Pulmonary artery endothelial cell (primary cell): Measurements from ENCODE around the gene KSR2. TPM values are rescaled to one million over a fixed set of nuclear protein-coding genes. Genes with fewer than 3 reads are reported as not detected.
"Not testable (repeated sequence)": the region's sequence is repeated elsewhere in the genome, so short reads cannot be mapped to it uniquely, and the experiment has no call there.

Experiments
- DNase-seq: peaks from one replicate; pipeline ENCODE4 v3.0.0-alpha.2; 2011; ENCODE audit warnings: low read depth, low spot score
- total RNA-seq: library from RNA; depleted of rRNA; stranded (reverse); fragments of >200 nt; gene quantifications from 2 replicates; pipeline ENCODE4 v1.2.3, GENCODE V29; 2014

Gene KSR2
- total RNA-seq, 1 donor from 2014 or later: 0.99 TPM

- DNase-seq: no peak
Measured at GRCh38 chr12:117892441-117892840, 76.3 kb downstream of the KSR2 start.

DNA sequence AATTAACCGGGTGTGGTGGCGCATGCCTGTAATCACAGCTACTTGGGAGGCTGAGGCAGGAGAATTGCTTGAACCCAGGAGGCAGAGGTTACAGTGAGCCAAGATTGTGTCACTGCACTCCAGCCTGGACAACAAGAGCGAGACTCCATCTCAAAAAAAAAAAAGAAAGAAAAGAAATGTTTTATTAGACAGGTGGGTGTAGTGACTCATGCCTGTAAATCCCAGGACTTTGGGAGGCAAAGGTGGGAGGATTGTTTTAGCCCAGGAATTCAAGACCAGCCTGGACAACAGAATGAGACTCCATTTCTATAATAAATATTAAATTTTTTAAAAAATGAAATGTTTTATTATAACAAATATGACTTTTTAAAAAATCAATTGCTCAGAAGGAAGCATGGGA is 77.5 kb downstream of the KSR2 start:
- not testable (repeated sequence) for DNase-seq

- no peak for DNase-seq
Measured at GRCh38 chr12:117890644-117891043, 78.1 kb downstream of the KSR2 start.

- DNase-seq: no peak
Measured at GRCh38 chr12:117890137-117890536, 78.7 kb downstream of the KSR2 start.

DNA sequence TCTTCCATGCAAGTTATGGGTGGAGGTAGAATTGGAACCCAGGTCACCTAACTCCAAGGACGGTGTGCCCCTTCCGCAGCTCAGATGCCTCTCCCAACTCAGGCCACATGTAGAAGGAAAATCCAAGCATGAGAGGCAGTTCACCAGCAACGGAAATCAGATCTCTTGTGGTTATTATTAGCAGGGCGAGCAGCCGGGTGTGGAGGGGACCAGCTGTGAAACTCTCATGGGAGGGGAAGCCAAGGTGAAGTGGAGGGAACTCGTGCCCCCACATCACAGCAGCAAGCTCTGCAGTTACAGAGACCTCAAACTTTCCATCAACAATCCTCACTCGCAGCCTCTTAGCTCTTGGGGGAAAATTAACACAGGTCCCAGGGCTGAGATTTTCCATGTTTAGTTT is 79.7 kb downstream of the KSR2 start:
- no peak for DNase-seq

- no peak for DNase-seq
Measured at GRCh38 chr12:117885211-117885610, 83.6 kb downstream of the KSR2 start.

DNA sequence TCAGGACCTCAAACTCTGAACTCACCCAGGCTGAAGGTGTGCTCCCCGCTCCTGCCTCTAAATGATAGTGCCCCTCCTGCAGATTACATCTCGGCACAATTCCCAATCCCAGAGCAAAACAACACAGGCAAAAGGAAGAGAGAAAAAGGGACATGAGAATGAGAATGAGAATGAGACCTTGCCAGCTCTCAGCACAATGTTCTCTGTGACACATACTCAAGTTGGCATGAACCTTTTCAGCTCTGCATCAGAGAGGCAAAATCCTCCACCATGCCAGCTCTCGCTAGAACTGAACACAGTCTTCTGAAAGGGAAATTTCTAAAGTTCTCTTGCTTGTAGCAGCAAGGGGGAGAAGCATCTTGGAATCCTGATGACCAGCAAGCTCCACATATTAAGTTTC is 84.6 kb downstream of the KSR2 start:
- DNase-seq: no peak

DNA sequence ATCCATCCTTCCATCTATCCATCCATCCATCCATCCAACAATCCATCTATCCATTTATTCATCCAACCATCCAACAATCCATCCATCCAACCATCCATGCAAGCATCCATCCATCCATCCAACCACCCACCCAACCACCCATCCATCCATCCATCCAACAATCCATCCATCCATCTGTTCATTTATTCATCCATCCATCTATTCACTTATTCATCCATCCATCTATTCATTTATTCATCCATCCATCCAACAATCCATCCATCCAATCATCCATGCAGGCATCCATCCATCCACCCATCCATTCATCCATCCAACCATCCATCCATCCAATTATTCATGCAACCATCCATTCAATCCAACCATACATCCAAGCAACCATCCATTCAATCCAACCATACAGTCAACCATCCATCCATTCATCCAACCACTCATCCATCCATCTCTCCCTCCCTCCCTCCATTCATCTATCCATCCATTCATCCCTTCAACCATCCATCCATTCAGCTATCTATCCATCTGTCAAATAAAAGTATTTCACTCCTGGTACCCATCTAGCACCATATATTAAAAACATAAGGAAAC is 86.1 kb downstream of the KSR2 start:
- DNase-seq: no peak

DNA sequence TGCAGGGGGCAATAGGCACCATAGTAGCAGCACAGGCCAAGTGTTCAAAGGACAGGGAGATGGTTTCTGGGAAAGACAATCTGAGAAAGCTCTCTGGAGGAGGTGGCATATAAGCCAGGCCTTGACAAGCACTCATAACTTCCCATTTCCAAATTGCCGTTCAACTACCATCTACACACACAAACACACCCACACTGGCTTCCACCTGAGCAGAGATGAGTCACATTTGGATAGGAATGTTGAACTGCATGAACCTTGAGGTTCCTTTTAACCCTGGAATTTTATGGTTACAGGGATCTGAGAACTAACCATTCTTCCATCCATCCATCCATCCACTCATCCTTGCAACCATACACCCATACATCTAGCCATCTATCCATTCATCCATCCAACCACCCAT is 86.6 kb downstream of the KSR2 start:
- no peak for DNase-seq

GRCh38 chr12:117881517-117881916 is 87.3 kb downstream of the KSR2 start:
- no peak for DNase-seq

- DNase-seq: no peak
Measured at GRCh38 chr12:117878605-117879004, 90.2 kb downstream of the KSR2 start.

GRCh38 chr12:117876436-117876816 is 92.4 kb downstream of the KSR2 start:
- DNase-seq: no peak

GRCh38 chr12:117875744-117876435 is 92.9 kb downstream of the KSR2 start:
- no peak for DNase-seq

DNA sequence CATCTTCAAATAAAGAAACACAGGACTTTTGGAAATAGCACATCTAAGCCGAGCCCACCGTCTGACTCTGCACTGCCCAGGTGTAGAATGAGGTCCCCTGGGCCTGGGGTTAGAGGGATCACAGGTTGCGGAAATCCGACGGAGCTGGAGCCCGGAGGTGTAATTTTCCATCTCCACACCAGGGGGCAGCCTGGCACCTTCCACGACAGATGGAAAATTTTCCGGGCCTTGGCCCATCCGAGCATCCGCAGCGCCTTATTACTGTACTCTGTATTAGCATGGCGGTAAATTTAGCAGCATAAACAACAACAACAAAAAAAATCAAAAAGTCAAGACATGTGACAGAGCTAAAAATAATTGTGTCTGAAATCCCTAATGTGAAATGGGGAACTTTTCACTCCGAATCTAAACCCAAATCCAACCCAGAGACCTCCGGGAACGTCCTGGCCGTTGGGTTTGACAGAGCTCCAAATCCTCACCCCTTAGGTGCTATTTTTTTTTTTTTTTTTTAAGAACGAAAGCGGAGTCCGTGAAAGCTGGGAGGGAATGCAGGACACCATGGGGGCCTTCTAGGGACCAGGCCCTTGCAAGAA is 93.9 kb downstream of the KSR2 start:
- DNase-seq: no peak

DNA sequence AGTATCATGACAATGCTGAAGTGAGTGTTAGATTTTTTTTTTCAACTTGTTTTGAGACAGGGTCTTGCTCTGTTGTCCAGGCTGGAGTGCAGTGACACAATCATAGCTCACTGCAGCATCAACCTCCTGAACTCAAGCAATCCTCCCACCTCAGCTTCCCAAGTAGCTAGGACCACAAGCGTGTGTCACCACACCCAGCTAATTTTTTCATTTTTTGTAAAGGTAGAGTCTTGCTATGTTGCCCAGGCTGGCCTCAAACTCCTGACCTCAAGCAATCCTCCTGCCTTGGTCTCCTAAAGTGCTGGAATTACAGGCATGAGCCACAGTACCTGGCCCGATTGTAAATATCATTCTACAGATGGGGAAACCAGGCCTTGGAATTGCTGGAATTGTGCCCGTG is 94.6 kb downstream of the KSR2 start:
- DNase-seq: not testable (repeated sequence)

GRCh38 chr12:117872546-117873169 is 96.1 kb downstream of the KSR2 start:
- DNase-seq: no peak

GRCh38 chr12:117869551-117869950 is 99.2 kb downstream of the KSR2 start:
- no peak for DNase-seq

GRCh38 chr12:117867348-117867747 is 101.4 kb downstream of the KSR2 start:
- no peak for DNase-seq

GRCh38 chr12:117865505-117865904 is 103.3 kb downstream of the KSR2 start:
- DNase-seq: no peak

- no peak for DNase-seq
Measured at GRCh38 chr12:117863002-117863709, 105.6 kb downstream of the KSR2 start.

DNA sequence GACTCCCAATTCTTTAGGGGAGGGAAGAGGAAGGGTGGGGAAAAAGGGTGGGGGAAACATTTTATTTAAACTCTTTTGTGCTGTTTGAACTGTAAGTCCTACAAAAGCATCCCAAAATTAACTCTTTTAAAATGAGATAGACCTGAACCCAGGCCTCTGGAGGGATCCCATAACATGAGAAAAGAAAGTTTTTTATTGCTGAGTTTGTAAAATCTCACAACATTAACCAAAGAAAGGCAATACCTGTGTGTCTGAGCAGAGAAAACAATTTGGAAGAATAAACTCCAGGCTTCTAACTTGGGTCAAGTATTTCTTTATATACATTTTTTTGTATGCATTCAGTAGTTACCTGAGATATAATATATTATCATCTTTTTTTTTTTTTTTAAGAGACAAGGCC is 107.1 kb downstream of the KSR2 start:
- DNase-seq: no peak

DNA sequence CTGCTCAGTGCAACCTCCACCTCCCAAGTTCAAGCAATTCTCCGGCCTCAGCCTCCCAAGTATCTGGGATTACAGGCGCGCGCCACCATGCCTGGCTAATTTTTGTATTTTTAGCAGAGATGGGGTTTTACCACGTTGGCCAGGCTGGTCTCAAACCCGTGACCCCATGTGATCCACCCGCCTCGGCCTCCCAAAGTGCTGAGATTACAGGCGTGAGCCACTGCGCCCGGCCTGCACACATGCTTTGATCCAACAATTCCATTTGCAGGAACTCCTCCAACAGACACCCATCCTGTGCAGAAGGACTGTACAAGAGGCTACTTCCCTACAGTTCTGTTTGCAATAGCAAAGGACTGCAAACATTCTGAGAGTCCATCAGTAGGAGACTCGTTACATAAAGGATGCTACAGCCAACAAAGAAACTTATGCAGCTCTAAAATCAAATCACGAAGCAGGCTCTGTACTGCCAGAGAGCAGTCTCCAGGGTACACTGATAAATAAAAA is 108.0 kb downstream of the KSR2 start:
- DNase-seq: not testable (repeated sequence)
